Measurements from ENCODE around the gene ASB4.
"Not testable (repeated sequence)": the region's sequence is repeated elsewhere in the genome, so short reads cannot be mapped to it uniquely, and the experiment has no call there.

ASB4 gene

DNA sequence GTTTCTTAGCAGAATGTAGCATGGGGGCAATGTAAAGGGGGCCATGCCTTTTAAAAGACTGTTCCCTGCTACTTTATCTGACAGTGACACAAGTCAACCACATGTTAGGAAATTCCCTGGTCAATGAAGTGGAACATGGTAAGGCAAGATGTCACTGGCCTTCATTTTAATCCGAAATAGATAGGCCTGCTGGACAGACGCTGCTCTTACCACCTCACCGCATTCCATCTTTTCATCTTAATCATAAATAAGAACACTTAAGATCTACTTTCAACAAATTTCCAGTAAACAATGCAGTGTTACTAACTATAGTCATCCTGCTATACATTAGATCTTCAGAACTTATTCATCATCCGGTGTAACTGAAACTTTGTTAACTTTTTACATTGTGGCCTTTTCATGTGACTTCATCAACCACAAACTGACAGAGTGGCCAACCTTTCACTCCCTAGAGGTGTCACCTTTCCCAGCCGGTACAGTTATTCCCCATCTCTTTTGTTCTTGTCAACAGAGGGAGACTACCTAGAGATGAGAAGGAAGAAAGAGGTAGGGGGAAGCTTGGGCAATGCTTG lies 15.6 kb downstream of the ASB4 start:
- no peak overlapping the region for H3K9ac ChIP-seq (ENCODE audit: low read depth in 1 of 2, low read length in 2 of 2)
- H3K9me3 ChIP-seq (ENCODE audit: control insufficient read depth in 2 of 2, low read length in 2 of 2), result no peaks in the 10 kb centered on the region
- H3K27me3 ChIP-seq (ENCODE audit: control insufficient read depth in 2 of 2, insufficient read depth in 2 of 2, low read length in 2 of 2), result no peaks in the 10 kb centered on the region
- H3K4me1 ChIP-seq (ENCODE audit: control insufficient read depth in 2 of 2, insufficient read depth in 2 of 2, low read length in 2 of 2), result no peaks in the 10 kb centered on the region
- no peaks in the 10 kb centered on the region for H3K36me3 ChIP-seq (ENCODE audit: control insufficient read depth in 2 of 2, insufficient read depth in 2 of 2, low read length in 2 of 2)
- no peak overlapping the region for H3K4me3 ChIP-seq (ENCODE audit: low read length in 2 of 2)
- H3K27ac ChIP-seq (ENCODE audit: low read depth in 2 of 2, low read length in 2 of 2), result no peak overlapping the region

DNA sequence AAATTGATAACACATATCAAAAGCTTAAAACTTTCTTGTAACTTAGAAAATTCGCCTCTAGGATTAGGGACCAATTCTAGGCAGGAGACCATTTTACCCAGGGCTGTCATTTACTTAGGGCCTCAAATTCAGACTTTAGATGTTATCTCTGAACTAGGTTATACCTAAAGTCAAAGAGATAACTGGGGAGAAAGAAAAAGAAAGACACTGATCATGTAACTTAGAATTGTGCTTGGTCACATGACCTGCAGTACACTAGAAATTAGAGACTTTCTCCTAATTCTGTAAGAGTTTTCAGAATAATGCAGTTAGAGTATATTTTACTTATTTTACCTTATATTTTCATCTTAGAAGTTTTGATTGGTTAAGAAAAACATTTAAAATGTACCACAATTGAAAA lies 16.7 kb downstream of the ASB4 start:
- Histone ChIP-seq H3K36me3 (ENCODE audit: control insufficient read depth in 2 of 2, insufficient read depth in 2 of 2, low read length in 2 of 2) (no peaks in the 10 kb centered on the region), H3K9ac (ENCODE audit: low read depth in 1 of 2, low read length in 2 of 2) (no peak overlapping the region), H3K9me3 (ENCODE audit: control insufficient read depth in 2 of 2, low read length in 2 of 2) (no peaks in the 10 kb centered on the region), H3K4me1 (ENCODE audit: control insufficient read depth in 2 of 2, insufficient read depth in 2 of 2, low read length in 2 of 2) (no peaks in the 10 kb centered on the region), H3K27ac (ENCODE audit: low read depth in 2 of 2, low read length in 2 of 2) (no peak overlapping the region), H3K4me3 (ENCODE audit: low read length in 2 of 2) (no peak overlapping the region), H3K27me3 (ENCODE audit: control insufficient read depth in 2 of 2, insufficient read depth in 2 of 2, low read length in 2 of 2) (peaks cover under 1 to 3% of the 10 kb centered on the region in 2 donors)

DNA sequence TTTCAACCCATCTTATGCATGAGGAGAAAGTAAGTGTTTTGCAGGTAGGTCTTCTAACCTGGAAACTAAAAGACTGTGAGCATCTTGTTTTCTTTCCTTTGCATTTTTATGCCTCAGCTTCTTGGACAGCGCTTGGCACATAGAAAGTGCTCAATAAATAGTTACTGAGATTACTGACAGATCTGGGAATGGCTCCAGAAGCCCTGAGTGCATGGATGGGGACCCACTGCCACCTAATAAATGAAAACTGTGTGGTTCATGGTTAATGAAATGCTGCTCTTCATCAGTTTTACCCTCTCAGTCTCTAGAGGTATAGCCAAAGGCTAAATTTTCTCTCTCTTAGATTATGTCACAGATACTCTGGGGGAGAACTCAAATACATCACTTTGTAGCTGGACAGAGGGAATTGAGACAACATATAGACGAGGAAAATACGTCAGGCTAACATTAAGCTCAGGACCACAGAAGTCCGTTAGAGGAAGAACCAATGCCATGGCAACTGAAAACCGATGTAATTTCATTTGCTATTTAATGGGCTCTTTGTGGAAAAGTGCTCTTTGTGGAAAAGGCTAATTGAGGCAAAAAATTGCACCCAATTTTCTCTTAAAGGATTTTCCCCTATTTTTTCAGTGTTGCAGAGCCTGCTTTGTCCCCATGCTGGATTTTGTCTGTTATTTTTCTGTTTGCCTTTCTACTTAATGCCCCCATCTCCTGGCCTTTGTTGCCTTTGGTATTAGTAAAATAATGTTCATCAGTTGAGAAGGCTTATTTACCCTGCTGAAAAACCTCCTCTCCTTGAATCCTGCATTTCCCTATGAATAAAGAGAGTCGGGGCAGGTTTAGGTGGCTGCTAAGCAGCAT lies 17.8 kb downstream of the ASB4 start:
- no peak overlapping the region for H3K4me3 ChIP-seq (ENCODE audit: low read length in 2 of 2)
- H3K27ac ChIP-seq (ENCODE audit: low read depth in 2 of 2, low read length in 2 of 2), result no peak overlapping the region
- H3K9ac ChIP-seq (ENCODE audit: low read depth in 1 of 2, low read length in 2 of 2), result no peak overlapping the region
- no peaks in the 10 kb centered on the region for H3K36me3 ChIP-seq (ENCODE audit: control insufficient read depth in 2 of 2, insufficient read depth in 2 of 2, low read length in 2 of 2)
- H3K27me3 ChIP-seq (ENCODE audit: control insufficient read depth in 2 of 2, insufficient read depth in 2 of 2, low read length in 2 of 2), result peaks cover 4 to 8% of the 10 kb centered on the region in 2 donors
- H3K9me3 ChIP-seq (ENCODE audit: control insufficient read depth in 2 of 2, low read length in 2 of 2), result no peaks in the 10 kb centered on the region
- no peaks in the 10 kb centered on the region for H3K4me1 ChIP-seq (ENCODE audit: control insufficient read depth in 2 of 2, insufficient read depth in 2 of 2, low read length in 2 of 2)

DNA sequence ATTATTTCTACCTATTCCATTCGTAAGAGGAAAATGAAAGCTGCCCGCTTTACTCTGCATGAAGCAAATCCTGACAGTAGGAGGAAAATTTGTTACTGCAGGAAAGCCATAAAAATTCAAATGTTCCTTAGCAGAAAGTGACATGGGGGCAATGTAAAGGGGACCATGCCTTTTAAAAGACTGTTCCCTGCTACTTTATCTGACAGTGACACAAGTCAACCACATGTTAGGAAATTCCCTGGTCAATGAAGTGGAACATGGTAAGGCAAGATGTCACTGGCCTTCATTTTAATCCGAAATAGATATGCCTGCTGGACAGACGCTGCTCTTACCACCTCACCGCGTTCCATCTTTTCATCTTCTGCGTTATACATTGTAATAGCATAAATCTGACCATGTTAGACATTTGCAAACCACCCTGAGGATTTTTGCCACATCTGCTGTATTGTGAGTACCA lies 18.4 kb downstream of the ASB4 start:
- not testable (repeated sequence) for H3K36me3 ChIP-seq (ENCODE audit: control insufficient read depth in 2 of 2, insufficient read depth in 2 of 2, low read length in 2 of 2); H3K4me3 ChIP-seq (ENCODE audit: low read length in 2 of 2); H3K27me3 ChIP-seq (ENCODE audit: control insufficient read depth in 2 of 2, insufficient read depth in 2 of 2, low read length in 2 of 2); H3K27ac ChIP-seq (ENCODE audit: low read depth in 2 of 2, low read length in 2 of 2); H3K9ac ChIP-seq (ENCODE audit: low read depth in 1 of 2, low read length in 2 of 2); H3K9me3 ChIP-seq (ENCODE audit: control insufficient read depth in 2 of 2, low read length in 2 of 2); H3K4me1 ChIP-seq (ENCODE audit: control insufficient read depth in 2 of 2, insufficient read depth in 2 of 2, low read length in 2 of 2)

DNA sequence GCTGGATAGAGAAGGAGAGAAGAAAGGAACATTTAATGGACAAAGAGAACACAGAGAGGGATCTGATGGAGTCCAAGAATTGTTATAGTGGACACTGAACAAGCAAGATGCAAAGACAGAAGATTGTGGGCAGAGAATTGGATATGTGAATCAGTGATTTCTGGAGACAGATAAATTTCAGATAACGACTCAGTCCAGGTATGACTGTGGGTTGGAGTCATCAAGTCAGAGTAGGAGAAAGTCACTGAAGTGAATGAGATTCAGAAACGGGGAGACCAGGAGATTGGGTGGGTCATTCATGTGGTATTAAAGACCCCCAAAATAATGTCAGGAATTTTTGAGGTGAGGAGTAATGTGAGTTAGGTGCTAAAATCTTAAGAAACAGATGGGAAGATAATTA lies 23.0 kb downstream of the ASB4 start:
- H3K27me3 ChIP-seq (ENCODE audit: control insufficient read depth in 2 of 2, insufficient read depth in 2 of 2, low read length in 2 of 2), result peaks cover 4 to 8% of the 10 kb centered on the region in 2 donors
- H3K4me3 ChIP-seq (ENCODE audit: low read length in 2 of 2), result no peak overlapping the region
- H3K9me3 ChIP-seq (ENCODE audit: control insufficient read depth in 2 of 2, low read length in 2 of 2), result no peaks in the 10 kb centered on the region
- no peaks in the 10 kb centered on the region for H3K4me1 ChIP-seq (ENCODE audit: control insufficient read depth in 2 of 2, insufficient read depth in 2 of 2, low read length in 2 of 2)
- no peak overlapping the region for H3K27ac ChIP-seq (ENCODE audit: low read depth in 2 of 2, low read length in 2 of 2)
- H3K9ac ChIP-seq (ENCODE audit: low read depth in 1 of 2, low read length in 2 of 2), result no peak overlapping the region
- no peaks in the 10 kb centered on the region for H3K36me3 ChIP-seq (ENCODE audit: control insufficient read depth in 2 of 2, insufficient read depth in 2 of 2, low read length in 2 of 2)

DNA sequence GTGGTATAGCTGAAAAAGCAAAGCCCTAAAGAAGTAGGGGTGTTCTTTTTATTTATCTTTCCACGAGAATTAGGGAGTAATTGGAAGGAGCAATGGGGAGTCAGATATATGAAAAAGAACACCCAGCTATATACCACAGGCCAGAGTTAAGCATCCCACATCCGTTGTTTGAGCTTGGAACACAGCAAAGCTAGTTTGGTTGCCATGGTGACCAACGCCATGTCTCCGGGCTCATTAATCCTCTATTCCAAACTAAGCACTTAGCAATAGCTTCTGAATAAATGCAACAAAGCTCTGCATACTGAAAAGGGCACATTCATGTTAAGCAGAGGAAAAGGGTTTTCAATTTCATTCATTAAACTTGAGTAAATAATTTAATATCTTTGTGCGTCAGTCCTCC lies 23.5 kb downstream of the ASB4 start:
- no peak overlapping the region for H3K4me3 ChIP-seq (ENCODE audit: low read length in 2 of 2)
- H3K36me3 ChIP-seq (ENCODE audit: control insufficient read depth in 2 of 2, insufficient read depth in 2 of 2, low read length in 2 of 2), result no peaks in the 10 kb centered on the region
- no peaks in the 10 kb centered on the region for H3K4me1 ChIP-seq (ENCODE audit: control insufficient read depth in 2 of 2, insufficient read depth in 2 of 2, low read length in 2 of 2)
- H3K9me3 ChIP-seq (ENCODE audit: control insufficient read depth in 2 of 2, low read length in 2 of 2), result no peaks in the 10 kb centered on the region
- no peak overlapping the region for H3K9ac ChIP-seq (ENCODE audit: low read depth in 1 of 2, low read length in 2 of 2)
- H3K27ac ChIP-seq (ENCODE audit: low read depth in 2 of 2, low read length in 2 of 2), result no peak overlapping the region
- H3K27me3 ChIP-seq (ENCODE audit: control insufficient read depth in 2 of 2, insufficient read depth in 2 of 2, low read length in 2 of 2), result peaks cover 4 to 8% of the 10 kb centered on the region in 2 donors

DNA sequence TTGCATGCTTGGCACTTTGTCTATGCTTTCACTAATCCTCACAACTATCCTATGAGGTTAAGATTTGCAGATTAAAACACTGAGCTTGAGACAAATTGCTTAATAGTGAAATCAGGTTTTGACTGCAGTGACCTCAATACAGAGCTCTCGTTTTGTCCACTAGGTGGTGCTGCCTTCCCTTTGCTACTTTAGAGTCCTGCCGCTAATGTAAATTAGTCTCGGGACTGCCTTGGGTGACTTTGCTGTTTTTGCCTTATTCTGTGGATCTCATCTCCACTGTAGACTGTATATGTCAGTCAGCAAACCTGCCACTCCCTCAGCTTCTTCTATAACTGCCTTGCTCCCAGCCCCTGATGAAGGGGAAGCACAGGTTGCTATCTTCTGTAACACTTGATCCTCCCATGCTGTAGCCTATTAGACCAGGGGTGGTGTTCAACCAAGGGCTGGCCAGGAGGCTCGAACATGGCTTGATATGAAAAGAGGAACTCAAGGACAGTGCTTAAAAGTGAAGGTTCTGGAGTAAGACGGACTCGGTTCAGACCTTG lies 26.0 kb downstream of the ASB4 start:
- Histone ChIP-seq H3K27ac (ENCODE audit: low read depth in 2 of 2, low read length in 2 of 2) (no peak overlapping the region), H3K4me3 (ENCODE audit: low read length in 2 of 2) (peak overlapping the region in 1 of 2 donors; percentile 24), H3K4me1 (ENCODE audit: control insufficient read depth in 2 of 2, insufficient read depth in 2 of 2, low read length in 2 of 2) (no peaks in the 10 kb centered on the region), H3K9ac (ENCODE audit: low read depth in 1 of 2, low read length in 2 of 2) (no peak overlapping the region), H3K27me3 (ENCODE audit: control insufficient read depth in 2 of 2, insufficient read depth in 2 of 2, low read length in 2 of 2) (peaks cover 4 to 8% of the 10 kb centered on the region in 2 donors), H3K36me3 (ENCODE audit: control insufficient read depth in 2 of 2, insufficient read depth in 2 of 2, low read length in 2 of 2) (no peaks in the 10 kb centered on the region), H3K9me3 (ENCODE audit: control insufficient read depth in 2 of 2, low read length in 2 of 2) (no peaks in the 10 kb centered on the region)

DNA sequence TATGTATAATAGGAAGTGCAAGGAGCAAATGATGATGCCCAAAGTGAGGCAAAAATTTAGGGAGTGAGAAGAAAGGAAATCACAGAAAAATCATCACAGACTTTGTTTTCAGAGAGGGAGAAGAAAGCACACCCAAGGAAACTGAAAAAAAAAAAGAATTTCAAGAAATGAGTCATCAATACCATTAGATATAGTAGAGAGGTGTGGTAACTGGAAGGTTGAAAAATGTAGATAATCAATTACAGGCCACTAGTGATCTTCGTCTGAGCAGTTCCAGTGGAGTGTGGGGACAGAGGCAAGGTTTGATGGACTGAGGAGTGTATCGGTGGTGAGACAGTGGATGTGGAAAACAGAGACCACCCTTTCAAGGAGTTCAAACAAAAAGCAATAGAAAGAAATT lies 31.7 kb downstream of the ASB4 start:
- no peaks in the 10 kb centered on the region for H3K4me1 ChIP-seq (ENCODE audit: control insufficient read depth in 2 of 2, insufficient read depth in 2 of 2, low read length in 2 of 2)
- H3K9me3 ChIP-seq (ENCODE audit: control insufficient read depth in 2 of 2, low read length in 2 of 2), result no peaks in the 10 kb centered on the region

DNA sequence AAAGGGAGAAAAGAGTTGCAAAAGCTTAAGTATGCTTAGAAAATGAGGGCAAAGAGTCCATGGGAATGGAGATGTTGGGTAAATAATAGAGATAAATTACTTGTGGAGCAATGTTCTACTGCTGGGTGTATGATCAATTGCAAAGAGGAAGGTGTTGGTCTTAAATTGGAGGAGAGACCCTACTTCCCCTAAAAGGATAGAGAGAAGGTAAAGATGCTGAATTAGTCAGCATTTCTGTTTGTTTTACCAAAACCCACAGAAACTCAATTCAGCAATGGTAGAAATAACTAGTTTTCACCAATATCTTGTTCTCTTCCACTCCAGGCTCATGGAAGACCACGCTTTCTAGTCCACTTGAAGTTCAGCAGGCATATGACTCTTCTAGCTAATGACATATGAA lies 32.1 kb downstream of the ASB4 start:
- Histone ChIP-seq H3K36me3 (ENCODE audit: control insufficient read depth in 2 of 2, insufficient read depth in 2 of 2, low read length in 2 of 2) (no peaks in the 10 kb centered on the region), H3K27ac (ENCODE audit: low read depth in 2 of 2, low read length in 2 of 2) (no peak overlapping the region), H3K9me3 (ENCODE audit: control insufficient read depth in 2 of 2, low read length in 2 of 2) (no peaks in the 10 kb centered on the region), H3K27me3 (ENCODE audit: control insufficient read depth in 2 of 2, insufficient read depth in 2 of 2, low read length in 2 of 2) (no peaks in the 10 kb centered on the region), H3K4me3 (ENCODE audit: low read length in 2 of 2) (no peak overlapping the region), H3K4me1 (ENCODE audit: control insufficient read depth in 2 of 2, insufficient read depth in 2 of 2, low read length in 2 of 2) (no peaks in the 10 kb centered on the region), H3K9ac (ENCODE audit: low read depth in 1 of 2, low read length in 2 of 2) (no peak overlapping the region)

More for the DNA sequence above, 31.7 kb downstream of the ASB4 start:
- Histone ChIP-seq H3K36me3 (ENCODE audit: control insufficient read depth in 2 of 2, insufficient read depth in 2 of 2, low read length in 2 of 2) (no peaks in the 10 kb centered on the region), H3K4me3 (ENCODE audit: low read length in 2 of 2) (no peak overlapping the region), H3K27ac (ENCODE audit: low read depth in 2 of 2, low read length in 2 of 2) (no peak overlapping the region), H3K27me3 (ENCODE audit: control insufficient read depth in 2 of 2, insufficient read depth in 2 of 2, low read length in 2 of 2) (no peaks in the 10 kb centered on the region), H3K9ac (ENCODE audit: low read depth in 1 of 2, low read length in 2 of 2) (no peak overlapping the region)

DNA sequence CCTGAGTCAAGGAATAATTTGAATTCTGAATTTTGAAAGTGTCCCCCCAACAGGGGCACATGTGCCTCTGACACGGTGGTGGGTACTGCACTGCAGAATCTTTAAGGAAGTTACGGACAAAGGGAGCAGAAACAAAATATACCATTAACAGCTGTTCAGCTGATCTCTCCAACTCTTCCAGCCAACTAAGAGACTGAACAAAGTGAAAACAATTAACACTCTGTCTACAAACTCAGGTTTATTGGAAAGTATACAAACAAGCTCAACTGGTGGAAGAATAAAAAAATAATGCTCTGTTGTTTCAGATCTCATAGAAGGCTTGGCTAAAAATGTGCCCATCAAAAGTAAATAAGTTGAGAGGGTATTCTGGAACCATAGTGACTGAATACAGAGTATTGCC lies 34.4 kb downstream of the ASB4 start:
- no peak overlapping the region for H3K9ac ChIP-seq (ENCODE audit: low read depth in 1 of 2, low read length in 2 of 2)
- H3K27ac ChIP-seq (ENCODE audit: low read depth in 2 of 2, low read length in 2 of 2), result no peak overlapping the region
- H3K4me3 ChIP-seq (ENCODE audit: low read length in 2 of 2), result no peak overlapping the region
- H3K36me3 ChIP-seq (ENCODE audit: control insufficient read depth in 2 of 2, insufficient read depth in 2 of 2, low read length in 2 of 2), result no peaks in the 10 kb centered on the region
- no peaks in the 10 kb centered on the region for H3K27me3 ChIP-seq (ENCODE audit: control insufficient read depth in 2 of 2, insufficient read depth in 2 of 2, low read length in 2 of 2)
- H3K9me3 ChIP-seq (ENCODE audit: control insufficient read depth in 2 of 2, low read length in 2 of 2), result no peaks in the 10 kb centered on the region
- H3K4me1 ChIP-seq (ENCODE audit: control insufficient read depth in 2 of 2, insufficient read depth in 2 of 2, low read length in 2 of 2), result peaks cover 0 to under 1% of the 10 kb centered on the region in 2 donors

Data from mucosa of rectum (tissue), 2 donors.